Calu3 (cell line): Measurements from ENCODE around the gene ASB1. TPM values are rescaled to one million over a fixed set of nuclear protein-coding genes. Genes with fewer than 3 reads are reported as not detected.

Experiments used
- BruUV-seq: library from RNA; stranded (reverse); fragments of 400-500 nt; replicated peaks from 2 replicates; lab custom pipeline; 2021; lab: Mats Ljungman, UMichigan
- CTCF ChIA-PET: fragments of 300-600 bp; sonication (Branson Sonifier 250); formaldehyde crosslinking; loops from one replicate; lab custom pipeline; 2022; ENCODE audit warnings: antibody characterized with exemption; lab: Charles Lee
- DNase-seq: peaks from one replicate; pipeline ENCODE4 v3.0.0; 2022
- H3K27ac Mint-ChIP-seq: one replicate; pipeline ENCODE4 v1.8.0; 2022; ENCODE audit warnings: mixed read lengths; ENCODE audit not compliant: unreplicated experiment
- H3K27me3 Mint-ChIP-seq: one replicate; pipeline ENCODE4 v1.8.0; 2022; ENCODE audit warnings: mixed read lengths; ENCODE audit not compliant: unreplicated experiment
- H3K36me3 Mint-ChIP-seq: one replicate; pipeline ENCODE4 v1.8.0; 2022; ENCODE audit warnings: mild to moderate bottlenecking, moderate library complexity, mixed read lengths; ENCODE audit not compliant: insufficient read depth, unreplicated experiment
- H3K4me1 Mint-ChIP-seq: one replicate; pipeline ENCODE4 v1.8.0; 2022; ENCODE audit warnings: mild to moderate bottlenecking, low read depth, mixed read lengths; ENCODE audit not compliant: unreplicated experiment
- H3K4me3 Mint-ChIP-seq: one replicate; pipeline ENCODE4 v1.8.0; 2022; ENCODE audit warnings: mild to moderate bottlenecking, low read depth, moderate library complexity, mixed read lengths; ENCODE audit not compliant: unreplicated experiment
- H3K9me3 Mint-ChIP-seq: one replicate; pipeline ENCODE4 v1.8.0; 2022; ENCODE audit warnings: low read depth, mixed read lengths; ENCODE audit not compliant: unreplicated experiment
- intact Hi-C: fragments of 100-400 bp; cut with micrococcal nuclease; formaldehyde crosslinking; loops from one replicate; pipeline ENCODE4 v1.10.0; 2022; ENCODE audit not compliant: unreplicated experiment
- total RNA-seq: library from RNA; stranded (reverse); gene quantifications from 2 replicates; pipeline ENCODE4 v1.2.3, GENCODE V29; 2022
- TF ChIP-seq, protein P1 (sequence below): fragments of 200-600 bp; IDR thresholded peaks from one replicate; pipeline ENCODE4 v1.8.0; 2022; ENCODE audit warnings: antibody characterized with exemption; ENCODE audit not compliant: unreplicated experiment

Gene ASB1
- total RNA-seq, 1 experiment from 2014 or later, result 71.6 TPM

DNA sequence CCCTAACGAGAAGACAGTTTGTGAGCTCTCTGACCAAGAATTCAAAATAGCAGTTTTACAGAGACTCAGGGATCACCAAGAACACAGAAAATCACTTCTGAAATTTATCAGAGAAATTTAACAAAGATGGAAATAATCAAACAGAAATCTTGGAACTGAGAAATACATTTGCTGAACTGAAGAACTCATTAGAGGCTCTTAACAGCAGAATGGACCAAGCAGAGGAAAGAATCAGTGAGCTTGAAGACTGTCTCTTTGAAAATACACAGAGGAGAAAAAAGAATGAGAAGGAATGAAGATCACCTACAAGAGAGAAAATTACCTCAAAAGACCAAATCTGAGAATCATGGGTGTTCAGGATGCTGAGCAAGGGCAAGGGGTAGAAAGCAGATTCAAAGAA is 29.7 kb downstream of the ASB1 start:
- H3K9me3 Mint-ChIP-seq, result peaks cover 8% of the 10 kb centered on the region
- no peaks in the 10 kb centered on the region for H3K27me3 Mint-ChIP-seq
- H3K4me1 Mint-ChIP-seq, result no peaks in the 10 kb centered on the region
- intact Hi-C loops, result no loop called here
- peak overlapping the region; percentile 17 for H3K27ac Mint-ChIP-seq
- TF ChIP-seq, protein P1, sequence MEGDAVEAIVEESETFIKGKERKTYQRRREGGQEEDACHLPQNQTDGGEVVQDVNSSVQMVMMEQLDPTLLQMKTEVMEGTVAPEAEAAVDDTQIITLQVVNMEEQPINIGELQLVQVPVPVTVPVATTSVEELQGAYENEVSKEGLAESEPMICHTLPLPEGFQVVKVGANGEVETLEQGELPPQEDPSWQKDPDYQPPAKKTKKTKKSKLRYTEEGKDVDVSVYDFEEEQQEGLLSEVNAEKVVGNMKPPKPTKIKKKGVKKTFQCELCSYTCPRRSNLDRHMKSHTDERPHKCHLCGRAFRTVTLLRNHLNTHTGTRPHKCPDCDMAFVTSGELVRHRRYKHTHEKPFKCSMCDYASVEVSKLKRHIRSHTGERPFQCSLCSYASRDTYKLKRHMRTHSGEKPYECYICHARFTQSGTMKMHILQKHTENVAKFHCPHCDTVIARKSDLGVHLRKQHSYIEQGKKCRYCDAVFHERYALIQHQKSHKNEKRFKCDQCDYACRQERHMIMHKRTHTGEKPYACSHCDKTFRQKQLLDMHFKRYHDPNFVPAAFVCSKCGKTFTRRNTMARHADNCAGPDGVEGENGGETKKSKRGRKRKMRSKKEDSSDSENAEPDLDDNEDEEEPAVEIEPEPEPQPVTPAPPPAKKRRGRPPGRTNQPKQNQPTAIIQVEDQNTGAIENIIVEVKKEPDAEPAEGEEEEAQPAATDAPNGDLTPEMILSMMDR, result no peak
- H3K36me3 Mint-ChIP-seq, result peaks cover 34% of the 10 kb centered on the region
- CTCF ChIA-PET, result interaction anchor here (1.3 kb wide), 1 partner anchor 9 kb away, joined by 4 read pairs; no protein-coding TSS in a partner anchor
- no peak for DNase-seq
- no TSS peak for BruUV-seq
- no peak overlapping the region for H3K4me3 Mint-ChIP-seq

DNA sequence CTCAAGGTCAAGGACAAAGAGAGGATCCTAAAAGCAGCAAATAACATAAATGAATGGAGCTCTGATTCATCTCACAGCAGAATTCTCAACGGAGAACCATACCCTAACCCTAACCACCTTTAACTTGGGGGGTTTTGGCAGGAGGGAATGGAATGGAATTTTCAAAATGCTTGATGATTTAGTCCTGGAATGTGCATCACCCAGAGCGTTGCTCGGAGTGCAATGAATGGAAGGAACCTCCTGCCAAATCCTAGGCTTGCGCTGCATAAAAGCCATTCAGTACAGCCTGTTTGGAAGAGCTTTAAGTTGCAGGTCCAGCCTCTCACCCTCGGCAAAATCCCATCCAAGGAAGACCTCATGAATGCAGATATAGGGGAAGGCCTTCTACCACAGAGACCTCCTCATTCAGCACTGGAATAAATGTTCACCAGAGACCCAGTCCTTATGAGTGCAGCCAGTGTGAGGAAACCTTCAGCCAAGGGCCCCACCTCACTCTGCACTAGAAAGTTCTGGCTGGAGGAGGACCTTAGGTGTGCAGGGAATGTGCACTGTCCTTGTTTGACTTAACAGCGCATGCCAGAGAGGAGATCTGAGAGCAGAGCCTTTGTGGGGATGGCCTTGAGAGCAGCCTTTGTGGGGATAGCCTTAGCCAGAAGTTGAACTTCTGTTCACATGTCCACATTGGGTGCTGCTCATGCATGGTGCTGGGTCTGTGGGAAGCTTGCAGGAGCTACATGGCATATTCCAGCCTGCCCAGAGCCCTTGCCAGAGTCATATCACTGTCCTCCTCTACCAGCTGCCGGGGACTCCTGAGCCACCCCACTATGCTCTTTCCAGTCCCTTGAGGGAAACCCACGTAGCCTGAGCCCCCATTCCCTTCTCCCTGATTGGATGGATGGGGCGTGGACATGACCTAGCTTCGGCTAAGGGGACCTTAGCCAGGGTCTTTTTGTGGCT is 30.5 kb downstream of the ASB1 start:
- H3K27me3 Mint-ChIP-seq, result no peaks in the 10 kb centered on the region
- H3K4me1 Mint-ChIP-seq, result no peaks in the 10 kb centered on the region
- H3K36me3 Mint-ChIP-seq, result peaks cover 26% of the 10 kb centered on the region
- H3K27ac Mint-ChIP-seq, result no peak overlapping the region
- intact Hi-C loops, result no loop called here
- CTCF ChIA-PET, result interaction anchor here (1.3 kb wide), 1 partner anchor 10 kb away, joined by 4 read pairs; no protein-coding TSS in a partner anchor
- TF ChIP-seq, protein P1, result no peak
- BruUV-seq, result no TSS peak
- no peak for DNase-seq
- H3K4me3 Mint-ChIP-seq, result no peak overlapping the region
- H3K9me3 Mint-ChIP-seq, result peaks cover 6% of the 10 kb centered on the region

DNA sequence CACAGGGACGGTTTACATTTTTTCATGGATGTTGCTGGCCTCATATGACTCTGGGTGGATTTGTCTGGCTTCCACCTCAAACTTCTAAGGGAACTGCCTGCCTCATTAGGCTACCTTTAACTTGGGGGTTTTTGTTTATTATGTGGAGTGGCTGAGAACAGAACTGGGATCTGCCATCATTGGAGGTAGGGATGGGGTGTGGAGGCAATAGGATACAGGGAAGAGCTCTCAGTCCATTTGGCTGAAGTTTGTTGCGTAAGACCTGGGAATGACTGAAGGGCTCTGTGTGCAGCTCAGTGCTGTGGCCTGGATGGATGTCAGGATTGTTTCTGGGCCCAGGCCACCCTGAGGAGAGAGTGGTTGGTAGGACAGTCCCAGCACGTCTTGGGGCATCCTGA is 31.2 kb downstream of the ASB1 start:
- TF ChIP-seq, protein P1, result no peak
- no peaks in the 10 kb centered on the region for H3K27me3 Mint-ChIP-seq
- no TSS peak for BruUV-seq
- intact Hi-C loops, result no loop called here
- H3K27ac Mint-ChIP-seq, result no peak overlapping the region
- H3K4me1 Mint-ChIP-seq, result no peaks in the 10 kb centered on the region
- H3K4me3 Mint-ChIP-seq, result no peak overlapping the region
- peaks cover 5% of the 10 kb centered on the region for H3K9me3 Mint-ChIP-seq
- no peak for DNase-seq
- CTCF ChIA-PET, result no interaction called here
- H3K36me3 Mint-ChIP-seq, result peaks cover 21% of the 10 kb centered on the region

DNA sequence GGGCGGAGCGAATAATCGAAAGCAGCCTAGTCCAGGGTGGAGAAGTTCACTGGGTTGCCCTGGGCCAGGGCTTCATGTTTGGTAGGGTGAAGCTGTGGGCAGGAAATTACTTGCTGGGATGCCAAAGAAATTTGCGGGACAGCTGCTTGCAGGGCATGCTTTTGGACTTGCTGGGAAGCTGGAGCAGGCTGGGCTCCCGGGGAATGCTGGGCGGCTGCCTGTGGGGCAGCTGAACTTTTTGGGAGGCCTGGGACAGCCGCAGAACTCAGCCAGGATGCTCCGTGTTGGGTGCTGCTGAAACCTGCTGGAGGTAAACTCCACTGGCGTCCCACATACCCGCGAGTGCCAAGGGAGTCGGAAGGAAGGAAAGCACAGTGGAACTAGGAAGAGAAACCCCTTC is 31.9 kb downstream of the ASB1 start:
- no TSS peak for BruUV-seq
- Mint-ChIP-seq H3K27ac (no peak overlapping the region), H3K4me1 (no peaks in the 10 kb centered on the region), H3K9me3 (peaks cover 5% of the 10 kb centered on the region), H3K4me3 (no peak overlapping the region), H3K36me3 (peaks cover 21% of the 10 kb centered on the region), H3K27me3 (no peaks in the 10 kb centered on the region)
- TF ChIP-seq, protein P1, result no peak
- intact Hi-C loops, result no loop called here
- CTCF ChIA-PET, result interaction anchor here (1.2 kb wide), 1 partner anchor 88 kb away, joined by 3 read pairs; no protein-coding TSS in a partner anchor
- no peak for DNase-seq
